ENCODE measurements around the gene RB1.

The RB1 gene

GRCh38 chr13:48303359-48304142 lies at the start of gene RB1:
Gene RB1, plus strand, starts transcription at chr13:48303751. Its CDS starts 162 bp downstream, at chr13:48303913.
- DNase-seq (ENCODE audit: low read depth), result peak; percentile 74

- no peak for DNase-seq (ENCODE audit: low read depth)
Observed at GRCh38 chr13:48253849-48254248, 49.7 kb upstream of the RB1 start.

GRCh38 chr13:48255090-48255489 lies 48.5 kb upstream of the RB1 start:
- no peak for DNase-seq (ENCODE audit: low read depth)

- no peak for DNase-seq (ENCODE audit: low read depth)
Observed at GRCh38 chr13:48255954-48256353, 47.6 kb upstream of the RB1 start.

GRCh38 chr13:48258002-48258401 lies 45.5 kb upstream of the RB1 start:
- DNase-seq (ENCODE audit: low read depth), result no peak

GRCh38 chr13:48258430-48258829 lies 45.1 kb upstream of the RB1 start:
- no peak for DNase-seq (ENCODE audit: low read depth)

GRCh38 chr13:48260970-48261369 lies 42.6 kb upstream of the RB1 start:
- no peak for DNase-seq (ENCODE audit: low read depth)

- DNase-seq (ENCODE audit: low read depth), result no peak
Observed at GRCh38 chr13:48263196-48263595, 40.4 kb upstream of the RB1 start.

- no peak for DNase-seq (ENCODE audit: low read depth)
Observed at GRCh38 chr13:48264058-48264457, 39.5 kb upstream of the RB1 start.

- no peak for DNase-seq (ENCODE audit: low read depth)
Observed at GRCh38 chr13:48265217-48265815, 38.2 kb upstream of the RB1 start.

- DNase-seq (ENCODE audit: low read depth), result no peak
Observed at GRCh38 chr13:48266150-48266549, 37.4 kb upstream of the RB1 start.

- no peak for DNase-seq (ENCODE audit: low read depth)
Observed at GRCh38 chr13:48266701-48267639, 36.6 kb upstream of the RB1 start.

- DNase-seq (ENCODE audit: low read depth), result no peak
Observed at GRCh38 chr13:48268019-48268418, 35.5 kb upstream of the RB1 start.

GRCh38 chr13:48273346-48273745 lies 30.2 kb upstream of the RB1 start:
- no peak for DNase-seq (ENCODE audit: low read depth)

GRCh38 chr13:48275507-48275906 lies 28.0 kb upstream of the RB1 start:
- DNase-seq (ENCODE audit: low read depth), result no peak

GRCh38 chr13:48278806-48279205 lies 24.7 kb upstream of the RB1 start:
- DNase-seq (ENCODE audit: low read depth), result no peak

GRCh38 chr13:48281556-48281955 lies 22.0 kb upstream of the RB1 start:
- no peak for DNase-seq (ENCODE audit: low read depth)

GRCh38 chr13:48291730-48292129 lies 11.8 kb upstream of the RB1 start:
- DNase-seq (ENCODE audit: low read depth), result no peak

GRCh38 chr13:48292650-48293049 lies 10.9 kb upstream of the RB1 start:
- no peak for DNase-seq (ENCODE audit: low read depth)

- DNase-seq (ENCODE audit: low read depth), result no peak
Observed at GRCh38 chr13:48294653-48295052, 8.9 kb upstream of the RB1 start.

GRCh38 chr13:48295271-48295670 lies 8.3 kb upstream of the RB1 start:
- no peak for DNase-seq (ENCODE audit: low read depth)

GRCh38 chr13:48296528-48296927 lies 7.0 kb upstream of the RB1 start:
- DNase-seq (ENCODE audit: low read depth), result no peak

Data from fibroblast of the conjunctiva (primary cell).